SHP77 (cell line): ENCODE results near the gene ATAD3B.
"Not testable (repeated sequence)": the region's sequence is repeated elsewhere in the genome, so short reads cannot be mapped to it uniquely, and the experiment has no call there.

Experiments
- DNase-seq, 2 experiments: peaks; one replicate each; lab custom pipeline; 2025; lab: John Stamatoyannopoulos, UW

ATAD3B gene

DNA sequence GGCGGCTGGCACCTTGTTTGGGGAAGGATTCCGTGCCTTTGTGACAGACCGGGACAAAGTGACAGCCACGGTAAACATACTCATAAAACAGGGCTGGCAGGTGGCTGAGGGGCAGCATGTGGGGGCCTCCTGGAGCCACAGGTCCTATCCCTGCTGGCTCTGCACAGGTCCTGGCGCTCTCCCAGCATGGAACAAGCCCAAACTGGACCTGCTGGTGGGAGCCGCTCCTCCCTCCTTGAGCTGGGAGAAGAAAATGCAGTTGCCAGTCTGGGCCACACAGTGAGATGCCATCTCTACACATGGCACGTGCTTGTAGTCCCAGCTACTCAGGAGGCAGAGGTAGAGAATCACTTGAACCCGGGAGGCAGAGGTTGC, 19.2 kb upstream of the ATAD3B start:
- DNase-seq: not testable (repeated sequence)

DNA sequence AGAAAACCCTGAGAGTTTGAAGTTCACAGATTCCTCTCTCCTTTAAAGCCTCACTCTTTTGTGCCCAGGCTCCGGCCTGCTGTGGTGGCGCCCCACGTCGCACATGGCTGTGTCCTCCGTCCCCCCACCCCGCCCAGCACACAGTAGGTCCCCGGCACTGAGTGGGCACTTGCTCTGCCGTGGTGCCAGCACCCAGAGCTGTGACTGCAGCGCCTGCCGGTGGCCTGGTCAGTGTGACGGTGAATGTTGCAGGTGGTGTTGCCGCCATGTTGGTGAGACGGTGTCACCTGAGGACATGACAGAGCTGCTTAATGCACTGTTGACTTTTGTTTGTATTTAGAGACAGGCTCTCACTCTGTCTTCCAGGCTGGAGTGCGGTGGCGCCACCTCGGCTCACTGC, 18.7 kb upstream of the ATAD3B start:
- no peak for DNase-seq

DNA sequence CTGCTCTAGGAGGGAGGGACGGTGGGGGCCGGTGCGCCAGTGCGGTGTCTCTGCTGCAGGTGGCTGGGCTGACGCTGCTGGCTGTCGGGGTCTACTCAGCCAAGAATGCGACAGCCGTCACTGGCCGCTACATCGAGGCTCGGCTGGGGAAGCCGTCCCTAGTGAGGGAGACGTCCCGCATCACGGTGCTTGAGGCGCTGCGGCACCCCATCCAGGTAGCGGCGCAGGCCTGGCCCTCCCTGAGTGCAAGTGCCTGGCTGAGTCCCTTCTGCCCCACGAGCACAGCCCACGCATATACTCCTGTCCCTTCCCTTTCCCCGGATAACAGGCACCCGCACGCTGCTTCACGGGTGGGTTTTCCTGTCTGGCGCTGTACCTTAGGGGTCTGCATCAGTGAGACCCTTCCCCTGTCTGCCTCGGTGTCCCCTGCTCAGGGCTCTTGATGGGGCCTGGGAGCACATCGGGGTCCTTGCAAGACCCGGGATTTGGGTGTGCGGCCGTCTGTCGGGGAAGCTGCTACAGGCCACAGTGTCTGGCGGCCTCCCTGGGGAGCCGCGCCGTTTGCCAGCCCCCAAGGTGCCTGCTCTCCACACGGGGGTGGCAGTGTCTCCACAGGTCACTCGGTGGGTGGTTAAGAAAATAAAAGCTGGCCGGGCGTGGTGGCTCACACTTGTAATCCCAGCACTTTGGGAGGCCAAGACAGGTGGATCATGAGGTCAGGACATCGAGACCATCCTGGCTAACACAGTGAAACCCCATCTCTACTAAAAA, 17.1 kb upstream of the ATAD3B start:
- DNase-seq: not testable (repeated sequence)

DNA sequence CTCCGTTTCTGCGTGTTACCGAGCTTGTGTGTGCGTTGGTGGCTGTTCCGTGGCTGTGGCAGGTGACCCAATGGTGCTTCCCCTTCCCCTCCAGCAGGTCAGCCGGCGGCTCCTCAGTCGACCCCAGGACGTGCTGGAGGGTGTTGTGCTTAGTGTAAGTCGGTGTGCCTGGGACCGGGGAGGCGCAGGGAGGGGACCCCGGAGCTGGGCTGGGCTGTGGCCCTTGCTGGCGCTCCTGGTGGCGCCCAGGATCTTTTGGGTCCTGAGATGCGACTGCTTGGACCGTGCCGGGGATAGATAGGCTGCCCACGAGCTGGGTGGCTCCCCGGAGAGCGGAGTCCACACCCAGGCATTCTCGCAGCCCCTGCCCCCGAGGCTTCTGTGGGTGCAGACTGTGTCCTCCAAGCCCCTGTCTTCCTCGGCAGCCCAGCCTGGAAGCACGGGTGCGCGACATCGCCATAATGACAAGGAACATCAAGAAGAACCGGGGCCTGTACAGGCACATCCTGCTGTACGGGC, 16.1 kb upstream of the ATAD3B start:
- DNase-seq: no peak

DNA sequence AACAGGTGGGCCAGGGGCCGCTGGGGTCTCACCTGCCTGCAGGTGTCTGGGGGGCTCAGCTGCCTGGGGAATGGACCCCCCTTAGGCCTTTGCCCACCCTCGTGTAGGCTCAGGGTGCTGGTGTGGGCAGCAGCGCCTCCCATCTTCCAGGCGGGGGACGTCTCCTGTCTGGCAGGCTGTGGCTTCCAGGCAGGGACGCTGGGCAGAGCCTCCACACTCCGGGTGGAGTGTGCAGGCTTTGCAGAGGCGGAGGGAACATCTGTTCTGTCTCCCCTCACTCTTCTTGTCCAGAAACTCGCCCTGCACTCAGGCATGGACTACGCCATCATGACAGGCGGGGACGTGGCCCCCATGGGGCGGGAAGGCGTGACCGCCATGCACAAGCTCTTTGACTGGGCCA, 15.6 kb upstream of the ATAD3B start:
- DNase-seq: not testable (repeated sequence)

DNA sequence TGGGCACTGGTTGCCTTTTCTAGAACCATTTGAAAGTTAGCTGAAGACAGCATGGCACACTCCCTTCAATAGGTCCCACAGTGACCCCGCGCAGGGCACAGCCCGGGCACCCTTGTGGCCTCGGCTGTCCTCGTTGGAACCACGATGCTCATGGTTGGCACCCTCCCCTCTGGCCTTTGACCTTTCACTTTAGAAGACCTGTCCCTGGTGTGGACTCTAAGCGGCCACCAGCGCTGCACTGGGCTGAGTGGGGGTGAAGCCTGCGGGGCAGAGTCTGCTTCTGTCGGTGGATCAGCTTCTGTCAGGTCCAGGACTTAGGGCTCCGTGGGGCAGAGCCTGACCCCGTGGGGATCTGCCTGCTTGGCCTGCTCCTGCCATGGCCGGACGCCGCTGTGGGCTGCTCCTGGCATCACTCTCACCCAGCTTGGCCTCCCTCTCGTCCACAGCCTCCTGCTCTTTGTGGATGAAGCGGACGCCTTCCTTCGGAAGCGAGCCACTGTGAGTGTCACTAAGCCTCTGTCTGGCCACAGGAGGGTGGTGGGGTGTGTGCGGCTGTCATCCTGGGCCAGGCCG, 14.8 kb upstream of the ATAD3B start:
- not testable (repeated sequence) for DNase-seq

DNA sequence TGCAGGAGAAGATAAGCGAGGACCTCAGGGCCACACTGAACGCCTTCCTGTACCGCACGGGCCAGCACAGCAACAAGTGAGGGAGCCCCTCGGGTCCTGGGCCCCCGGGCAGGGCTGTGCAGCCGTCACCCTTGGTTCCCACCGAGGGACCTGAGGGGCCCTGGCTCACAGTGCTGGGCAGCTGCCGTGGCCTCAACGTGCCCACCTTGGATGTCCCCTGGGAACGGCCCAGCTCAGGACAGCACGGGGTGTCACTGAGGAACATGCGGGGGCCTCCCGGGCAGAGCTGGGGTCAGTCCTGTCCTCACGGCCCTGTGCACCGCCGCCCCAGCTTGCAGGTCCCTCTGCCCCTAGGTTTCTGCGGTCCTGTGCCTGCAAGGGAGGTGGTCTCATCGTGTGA, 12.4 kb upstream of the ATAD3B start:
- DNase-seq: not testable (repeated sequence)

DNA sequence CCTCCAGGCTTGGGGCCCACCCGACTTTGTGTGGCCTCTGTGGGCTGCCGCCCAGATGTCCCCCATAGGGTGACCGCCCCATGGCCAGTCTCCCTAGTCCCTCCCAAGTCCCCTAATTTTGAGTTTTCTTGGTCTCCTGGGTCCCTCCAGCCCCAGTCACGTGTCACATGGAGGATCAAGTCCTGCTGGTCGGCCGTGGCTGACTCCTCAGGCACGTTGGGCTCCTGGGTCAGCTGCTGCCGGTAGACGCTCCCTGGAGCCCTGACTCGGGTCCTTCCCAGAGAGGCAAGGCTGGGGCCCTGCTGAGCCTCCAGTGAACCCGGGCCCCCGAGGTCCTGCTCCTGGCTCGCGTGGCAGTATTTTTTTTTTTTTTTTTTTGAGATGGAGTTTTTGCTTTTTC, 11.9 kb upstream of the ATAD3B start:
- DNase-seq: not testable (repeated sequence)

DNA sequence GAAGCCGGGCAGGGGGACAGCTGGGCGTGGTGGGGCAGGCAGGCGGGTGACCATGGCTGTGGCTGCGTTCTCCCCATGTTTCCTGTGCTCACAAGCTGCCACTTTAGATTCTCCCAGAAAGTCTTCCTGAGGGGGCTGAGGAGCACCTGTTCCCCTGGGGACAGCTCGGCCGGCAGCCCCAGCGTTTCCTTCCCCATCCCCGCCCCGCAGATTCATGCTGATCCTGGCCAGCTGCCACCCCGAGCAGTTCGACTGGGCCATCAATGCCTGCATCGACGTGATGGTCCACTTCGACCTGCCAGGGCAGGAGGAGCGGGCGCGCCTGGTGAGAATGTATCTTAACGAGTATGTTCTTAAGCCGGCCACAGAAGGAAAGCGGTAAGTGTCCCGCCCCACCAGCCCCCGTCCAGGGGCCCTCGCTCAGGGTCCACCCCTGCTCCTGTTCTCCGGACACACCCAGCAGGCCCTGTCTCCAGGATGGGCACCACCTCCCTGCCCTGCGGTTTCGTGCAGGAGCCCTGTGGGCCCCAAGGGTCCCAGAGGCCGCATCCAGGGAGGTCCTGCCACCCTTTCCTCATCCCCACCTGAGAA, 10.9 kb upstream of the ATAD3B start:
- DNase-seq: no peak

DNA sequence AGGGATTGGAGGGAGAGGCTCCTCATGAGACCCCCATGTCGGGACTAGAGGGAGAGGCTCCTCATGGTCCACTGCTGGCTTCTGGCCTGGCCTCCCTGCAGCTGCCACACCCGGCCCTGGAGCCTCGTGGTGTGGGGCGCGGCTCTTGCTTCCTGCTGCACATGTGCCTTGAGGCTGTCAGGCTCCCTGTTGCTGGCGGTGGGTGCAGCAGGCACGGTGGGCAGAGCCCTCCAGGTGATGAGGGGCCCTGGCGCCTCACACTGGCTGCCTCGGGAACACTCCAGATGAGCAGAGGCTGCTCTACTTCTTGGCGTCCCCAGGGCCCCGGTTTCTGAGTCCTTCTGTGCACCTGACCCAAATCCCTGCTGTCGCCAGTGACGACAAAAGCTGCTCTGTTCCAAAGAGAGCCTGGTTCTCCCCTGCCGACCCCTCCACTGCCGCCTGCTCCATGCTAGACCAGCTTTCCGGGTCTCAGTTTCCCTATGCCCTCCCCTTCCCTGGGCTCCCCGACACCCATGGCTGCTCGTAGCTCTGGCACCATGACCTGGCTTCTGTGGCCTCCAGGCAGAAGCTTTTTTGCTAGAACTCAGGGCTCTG, 9.7 kb upstream of the ATAD3B start:
- peak; percentile 19 to 47 for DNase-seq

DNA sequence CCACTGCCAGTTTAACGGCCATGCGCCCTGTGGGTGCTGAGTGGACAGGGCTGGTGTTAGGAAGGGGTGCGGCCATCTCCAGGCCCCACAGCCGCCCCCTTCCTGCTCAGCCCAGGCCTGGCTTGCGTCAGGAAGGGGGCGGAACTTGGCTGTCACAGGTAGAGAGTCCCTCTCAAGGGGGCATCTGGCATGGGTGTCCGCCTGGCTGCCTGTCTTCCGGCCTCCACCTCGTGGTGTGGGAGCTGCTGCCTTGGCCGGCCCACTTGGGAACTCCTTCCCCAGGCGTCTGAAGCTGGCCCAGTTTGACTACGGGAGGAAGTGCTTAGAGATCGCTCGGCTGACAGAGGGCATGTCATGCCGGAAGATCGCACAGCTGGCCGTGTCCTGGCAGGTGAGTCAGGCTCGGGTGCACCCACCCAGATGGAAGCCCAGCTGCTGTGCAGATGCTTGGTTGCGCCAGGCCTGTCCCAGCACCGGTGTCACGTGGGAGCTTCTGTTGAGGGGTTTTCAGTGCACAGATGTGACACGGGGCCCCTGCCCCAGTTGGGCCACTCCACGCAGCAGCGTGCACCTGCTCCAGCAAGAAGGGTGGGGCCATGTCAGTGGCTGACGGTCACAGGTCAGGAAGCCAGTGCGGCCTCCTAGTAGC, 9.1 kb upstream of the ATAD3B start:
- DNase-seq: peak; percentile 86 to 87

DNA sequence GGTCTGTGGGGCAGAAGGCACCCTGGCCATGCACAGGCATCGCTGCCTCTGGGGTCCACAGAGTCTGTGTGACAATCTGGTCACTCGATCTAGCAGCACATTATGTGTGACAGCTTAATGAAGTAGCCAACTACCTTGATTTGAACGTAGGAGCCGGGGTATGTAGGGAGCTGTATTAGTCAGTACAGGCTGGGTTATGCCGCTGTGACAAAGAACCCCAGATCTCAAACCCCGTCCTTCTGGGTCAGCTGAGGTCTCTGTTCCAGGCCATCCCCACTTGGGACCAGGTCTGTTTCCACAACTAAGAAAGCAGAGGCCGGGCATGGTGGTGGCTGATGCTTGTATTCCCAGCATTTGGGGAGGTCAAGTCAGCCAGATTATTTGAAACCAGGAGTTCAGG, 8.3 kb upstream of the ATAD3B start:
- no peak for DNase-seq

DNA sequence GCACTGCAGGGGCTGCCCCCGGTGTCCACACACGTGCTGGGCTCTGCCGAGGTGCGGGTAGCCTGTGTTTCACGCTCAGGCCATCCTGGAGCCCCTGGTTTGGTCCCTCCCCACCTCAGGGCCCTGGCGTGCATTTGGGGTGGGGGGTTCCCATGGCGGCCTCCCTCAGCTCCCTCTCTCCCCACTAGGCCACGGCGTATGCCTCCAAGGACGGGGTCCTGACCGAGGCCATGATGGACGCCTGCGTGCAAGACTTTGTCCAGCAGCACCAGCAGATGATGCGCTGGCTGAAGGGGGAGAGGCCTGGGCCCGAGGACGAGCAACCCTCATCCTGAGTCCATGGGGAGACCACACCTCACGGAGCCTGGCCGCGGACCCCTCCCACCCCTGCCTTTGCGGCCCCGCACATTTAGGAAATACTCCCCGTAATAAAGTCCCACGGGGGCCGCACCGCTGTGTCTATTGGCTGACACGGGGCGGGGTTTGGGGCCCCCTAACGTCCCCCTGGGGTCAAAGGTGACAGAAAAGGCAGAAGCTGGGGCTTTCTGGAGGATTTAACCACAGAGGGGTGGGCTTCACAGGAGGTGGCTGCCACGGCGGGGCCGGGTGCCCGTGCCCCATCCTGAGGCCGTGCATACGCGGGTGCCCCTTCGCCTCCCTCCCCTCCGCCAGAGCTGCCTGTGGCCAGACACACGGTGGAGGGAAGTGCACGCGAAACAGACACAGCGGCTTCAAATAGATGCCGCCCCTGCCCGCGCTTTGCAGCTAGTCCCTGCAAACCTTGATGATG, 3.2 kb upstream of the ATAD3B start:
- DNase-seq: not testable (repeated sequence)

DNA sequence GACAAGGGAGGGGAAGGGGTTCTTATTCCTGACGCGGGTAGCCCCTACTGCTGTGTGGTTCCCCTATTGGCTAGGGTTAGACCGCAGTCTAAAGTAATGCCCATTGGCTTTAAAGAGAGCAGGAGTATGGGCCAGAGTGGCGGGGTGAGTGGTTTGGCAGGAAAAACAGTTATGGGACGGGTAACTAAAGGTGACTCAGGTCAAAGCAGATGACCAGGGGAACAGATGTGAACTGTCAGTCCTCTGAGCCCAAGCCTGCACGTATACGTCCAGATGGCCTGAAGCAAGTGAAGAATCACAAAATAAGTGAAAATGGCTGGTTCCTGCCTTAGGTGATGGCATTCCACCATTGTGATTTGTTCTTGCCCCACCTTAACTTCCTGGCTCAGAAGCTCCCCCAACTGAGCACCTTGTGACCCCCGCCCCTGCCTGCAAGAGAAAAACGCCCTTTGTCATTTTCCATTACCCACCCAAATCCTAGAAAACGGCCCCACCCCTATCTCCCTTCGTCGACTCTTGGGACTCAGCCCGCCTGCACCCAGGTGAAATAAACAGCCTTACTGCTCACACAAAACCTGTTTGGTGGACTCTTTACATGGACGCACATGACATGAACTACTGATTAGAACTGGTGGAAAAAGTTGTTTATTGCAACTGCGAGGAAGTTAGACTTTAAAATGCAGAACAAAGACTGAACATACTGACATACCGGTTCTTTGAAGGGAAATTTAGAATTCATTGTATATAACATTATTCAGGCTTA, 758 bp upstream of the ATAD3B start:
- no peak for DNase-seq

DNA sequence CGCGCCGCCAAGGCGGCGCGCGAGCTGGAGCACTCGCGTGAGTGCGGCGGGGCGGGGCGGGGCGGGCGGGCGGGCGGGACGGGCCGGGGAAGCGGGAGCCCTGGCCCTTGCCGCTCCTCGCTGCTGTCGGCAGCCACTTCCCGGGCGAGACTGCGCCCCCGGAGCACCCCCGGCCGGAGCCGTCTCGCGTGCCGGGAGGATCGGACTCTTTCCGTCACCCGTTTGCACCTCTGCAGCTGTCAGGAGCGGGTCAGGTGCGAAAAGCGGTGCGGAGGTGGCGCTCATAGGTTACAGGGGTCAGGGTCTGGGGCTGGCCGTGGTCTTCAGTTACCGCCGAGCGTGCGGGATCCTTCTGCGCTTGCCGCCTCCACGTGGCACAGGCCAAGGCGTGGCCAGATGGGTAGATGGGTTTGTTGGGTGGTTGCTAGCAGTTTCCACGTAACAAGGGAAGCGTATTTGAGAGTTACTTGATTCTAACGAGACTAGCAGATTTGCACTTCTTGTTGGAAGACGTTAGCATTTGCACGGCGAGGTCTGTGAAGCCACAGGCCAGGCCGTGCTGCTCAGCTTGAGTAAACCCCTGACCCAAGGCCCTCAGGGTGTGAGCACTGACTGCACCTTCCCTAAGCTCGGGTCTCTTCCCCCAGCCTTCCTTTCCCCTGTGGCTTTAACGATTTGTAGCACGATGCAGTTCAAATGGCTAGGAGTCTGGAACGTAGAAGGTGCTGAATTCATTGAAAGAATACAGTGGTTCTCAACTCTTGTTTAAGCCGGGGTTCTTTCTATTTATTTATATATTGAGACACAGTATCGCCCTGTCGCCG, 700 bp downstream of the ATAD3B start:
- DNase-seq: not testable (repeated sequence)

DNA sequence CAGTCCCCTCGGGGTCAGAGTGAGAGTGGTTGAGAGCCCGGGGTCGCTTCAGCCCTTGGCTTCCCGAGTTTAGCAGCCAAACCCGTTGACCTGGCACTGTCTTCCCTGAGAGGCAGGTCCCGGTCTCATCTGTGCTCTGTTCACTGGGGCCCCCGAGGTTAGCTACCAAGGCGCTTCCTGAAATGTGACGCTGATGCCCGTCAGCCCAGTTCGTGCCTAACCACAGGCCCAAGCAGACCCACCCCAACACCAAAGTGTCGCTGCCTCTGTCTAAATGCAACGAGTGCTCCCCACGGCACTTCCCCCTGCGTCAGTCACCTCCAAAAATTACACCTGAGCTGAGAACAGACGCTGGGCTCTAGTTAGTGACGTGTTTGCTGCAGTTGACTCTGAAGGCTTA, 4.4 kb downstream of the ATAD3B start:
- not testable (repeated sequence) for DNase-seq

DNA sequence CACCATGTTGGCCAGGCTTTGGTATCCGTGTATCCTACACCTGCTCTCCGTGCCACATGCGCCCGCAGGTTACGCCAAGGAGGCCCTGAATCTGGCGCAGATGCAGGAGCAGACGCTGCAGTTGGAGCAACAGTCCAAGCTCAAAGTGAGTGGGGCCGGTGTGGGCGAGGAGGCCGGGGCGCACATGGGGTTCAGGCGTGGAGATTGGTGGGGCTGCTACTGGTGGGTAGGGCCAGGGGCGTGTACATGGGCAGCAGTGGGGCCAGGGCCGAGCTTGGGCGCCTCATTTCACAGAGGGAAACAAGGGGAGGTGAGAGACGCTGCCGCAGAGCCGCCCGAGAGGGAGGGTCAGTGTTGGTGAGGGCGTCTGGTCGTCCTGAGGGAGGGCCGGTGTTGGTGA, 5.6 kb downstream of the ATAD3B start:
- DNase-seq: no peak

DNA sequence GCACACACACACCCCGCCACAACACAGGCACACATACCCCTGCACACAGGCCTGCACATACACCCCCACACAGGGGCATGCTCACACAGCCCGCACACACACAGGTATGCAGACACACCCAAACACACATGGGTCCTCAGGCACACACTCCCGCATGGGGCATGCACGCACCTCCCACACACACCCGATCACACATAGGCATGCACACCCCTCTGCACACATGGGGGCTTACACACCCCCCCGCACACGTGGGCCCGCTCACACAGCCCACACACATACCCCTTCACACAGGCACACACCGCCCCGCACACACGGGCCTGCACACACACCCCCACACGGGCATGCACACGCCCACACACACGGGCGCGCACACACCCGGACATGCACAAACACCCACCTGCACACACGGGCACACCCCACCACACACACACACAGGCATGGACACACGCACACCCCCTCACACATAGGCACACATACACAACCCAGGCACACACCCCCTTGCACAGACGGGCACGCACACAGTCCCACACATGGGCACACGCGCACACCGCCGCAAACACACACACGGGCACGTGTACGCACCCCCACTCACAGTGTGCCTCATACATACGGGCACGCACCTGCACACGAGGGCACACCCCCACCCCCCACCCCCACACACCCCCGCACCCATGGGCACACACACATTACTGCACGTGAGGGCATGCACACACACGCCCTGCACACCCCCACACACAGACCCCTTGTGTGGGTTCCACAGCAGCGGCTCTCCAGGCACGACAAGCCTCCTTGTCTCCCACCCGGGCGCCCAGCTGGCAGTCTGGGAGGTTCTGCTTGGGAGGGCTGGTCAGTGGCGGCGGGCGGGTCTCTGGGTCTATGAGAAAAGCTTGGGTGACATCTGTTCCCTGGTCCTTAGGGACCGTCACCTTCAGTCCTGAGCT, 8.3 kb downstream of the ATAD3B start:
- DNase-seq: no peak

DNA sequence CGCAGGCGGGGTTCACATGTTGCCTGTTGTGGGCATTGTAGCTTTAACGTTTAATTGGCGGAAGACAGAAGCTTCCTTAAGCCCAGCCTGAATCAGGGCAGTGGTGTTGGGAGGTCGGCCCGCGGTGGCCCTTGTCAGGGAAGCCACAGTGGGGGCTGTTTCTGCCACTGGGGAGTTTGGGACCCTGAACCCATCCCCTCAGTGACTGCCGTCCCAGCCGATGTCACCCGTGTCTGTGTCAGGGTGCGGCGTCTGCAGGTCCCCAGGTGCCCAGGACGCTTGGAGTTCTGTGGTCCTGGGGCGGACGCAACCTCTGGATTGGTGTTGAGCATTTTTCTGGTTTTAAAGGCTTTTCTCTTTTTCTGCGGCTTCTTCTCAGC, 8.9 kb downstream of the ATAD3B start:
- not testable (repeated sequence) for DNase-seq
